HG03064 (cell line): ENCODE data around the gene PSMB2.
"Not testable (repeated sequence)": the region's sequence is repeated elsewhere in the genome, so short reads cannot be mapped to it uniquely, and the experiment has no call there.

ENCODE experiments used
- ATAC-seq: cut with Tn5 transposase; IDR thresholded peaks from one replicate; pipeline ENCODE4 v1.9.1; 2021; ENCODE audit warnings: low read depth; ENCODE audit not compliant: unreplicated experiment

PSMB2 gene

GRCh38 chr1:35641233-35641866 lies at the start of gene PSMB2:
PSMB2 (minus strand) TSS chr1:35641526; CDS start chr1:35641432, 94 bp downstream.
- ATAC-seq, result peak; percentile 75

GRCh38 chr1:35691080-35691479 lies 49.8 kb upstream of the PSMB2 start:
- ATAC-seq, result no peak

GRCh38 chr1:35690103-35690502 lies 48.8 kb upstream of the PSMB2 start:
- not testable (repeated sequence) for ATAC-seq

DNA sequence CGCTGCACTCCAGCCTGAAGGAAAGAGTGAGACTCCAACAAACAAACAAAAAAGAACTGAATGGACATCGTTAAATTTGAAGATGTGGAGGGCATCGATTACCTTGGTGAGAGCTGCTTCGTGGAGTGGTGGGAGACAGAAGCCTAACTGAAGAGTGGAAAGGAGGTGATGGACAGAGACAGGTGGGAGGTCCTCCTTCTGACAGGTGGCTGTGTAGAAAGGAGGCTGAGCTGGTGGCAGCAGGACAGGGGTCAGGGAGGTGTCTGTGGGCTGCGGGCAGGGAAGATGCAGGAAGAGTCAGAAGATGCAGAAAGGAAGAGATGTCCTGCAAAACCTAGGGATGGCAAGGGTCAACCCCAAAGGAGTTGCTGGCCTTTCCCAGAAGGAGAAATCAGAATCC lies 46.8 kb upstream of the PSMB2 start:
- no peak for ATAC-seq

DNA sequence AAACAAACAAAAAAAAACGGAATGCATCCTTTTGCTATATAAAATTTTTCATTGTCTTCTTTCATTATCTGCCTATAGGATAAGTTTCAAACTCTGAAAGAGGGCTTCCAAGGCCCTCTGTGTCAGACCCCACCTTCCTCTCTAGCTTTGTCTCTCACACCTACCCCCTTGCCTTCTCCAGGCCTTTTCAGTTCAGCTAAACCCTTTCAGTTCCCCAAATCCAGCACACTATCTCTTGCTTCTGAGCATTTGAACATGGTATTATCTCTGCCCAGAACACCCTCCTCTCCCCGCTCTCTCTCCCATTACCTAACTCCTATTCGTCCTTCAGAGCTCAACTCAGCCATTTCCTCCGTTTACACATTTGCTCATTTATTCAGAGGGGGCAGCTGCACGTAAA lies 41.7 kb upstream of the PSMB2 start:
- no peak for ATAC-seq

DNA sequence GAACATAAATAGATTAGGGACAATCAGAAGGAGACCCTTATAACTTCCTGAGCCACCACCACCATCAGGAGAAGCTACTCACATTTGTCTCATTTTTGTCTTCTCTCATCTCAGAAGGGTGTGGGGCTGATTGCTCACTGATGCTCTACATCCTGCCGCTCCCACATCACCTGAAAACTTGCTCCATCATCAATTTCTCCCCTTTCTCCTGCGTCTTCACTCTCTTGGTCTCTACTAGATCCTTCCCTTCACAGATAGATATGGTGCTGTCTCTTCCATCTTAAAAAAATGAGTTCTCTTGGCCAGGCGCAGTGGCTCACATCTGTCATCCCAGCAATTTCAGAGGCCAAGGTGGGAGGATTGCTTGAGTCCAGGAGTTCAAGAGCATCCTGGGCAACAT lies 38.9 kb upstream of the PSMB2 start:
- ATAC-seq, result no peak

DNA sequence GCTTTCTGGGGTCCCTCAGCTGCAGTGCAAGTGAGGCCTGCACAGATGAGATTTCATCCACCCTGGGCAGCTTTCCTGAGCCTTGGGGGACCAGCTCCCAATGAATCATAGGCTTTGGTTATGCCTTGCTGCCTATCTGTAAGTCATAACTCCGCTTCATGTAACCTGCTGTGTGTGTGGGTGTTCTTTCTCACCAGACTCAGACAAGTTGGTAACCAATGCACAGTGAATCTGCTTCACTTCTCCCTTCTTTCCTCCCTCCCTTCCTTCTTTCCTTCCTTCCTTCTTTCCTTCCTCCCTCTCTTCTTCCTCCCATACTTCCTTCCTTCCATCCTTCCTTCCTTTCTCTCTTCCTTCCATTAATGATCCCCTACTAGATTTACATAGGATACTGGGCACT lies 34.4 kb upstream of the PSMB2 start:
- ATAC-seq, result no peak

GRCh38 chr1:35674111-35674510 lies 32.8 kb upstream of the PSMB2 start:
- ATAC-seq, result no peak

- no peak for ATAC-seq
Measured at GRCh38 chr1:35672116-35672515, 30.8 kb upstream of the PSMB2 start.

GRCh38 chr1:35668506-35668905 lies 27.2 kb upstream of the PSMB2 start:
- no peak for ATAC-seq

GRCh38 chr1:35666916-35667315 lies 25.6 kb upstream of the PSMB2 start:
- no peak for ATAC-seq

- no peak for ATAC-seq
Measured at GRCh38 chr1:35666216-35666615, 24.9 kb upstream of the PSMB2 start.

GRCh38 chr1:35663434-35663833 lies 22.1 kb upstream of the PSMB2 start:
- ATAC-seq, result no peak

DNA sequence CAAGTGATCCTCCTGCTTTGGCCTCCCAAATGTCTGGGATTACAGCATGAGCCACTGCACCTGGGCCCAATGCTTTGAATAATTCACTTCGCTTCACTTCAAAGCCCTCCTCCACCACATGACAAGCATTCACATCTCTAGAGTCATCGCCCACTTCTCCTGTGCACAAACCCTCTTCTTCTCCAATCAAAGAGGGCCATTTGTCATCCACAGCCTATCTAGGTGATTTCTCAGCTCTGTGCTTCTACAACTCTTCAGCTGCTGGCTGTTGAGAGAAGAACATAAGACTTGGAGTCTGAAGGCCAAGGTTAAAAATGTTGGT lies 20.1 kb upstream of the PSMB2 start:
- ATAC-seq, result no peak

DNA sequence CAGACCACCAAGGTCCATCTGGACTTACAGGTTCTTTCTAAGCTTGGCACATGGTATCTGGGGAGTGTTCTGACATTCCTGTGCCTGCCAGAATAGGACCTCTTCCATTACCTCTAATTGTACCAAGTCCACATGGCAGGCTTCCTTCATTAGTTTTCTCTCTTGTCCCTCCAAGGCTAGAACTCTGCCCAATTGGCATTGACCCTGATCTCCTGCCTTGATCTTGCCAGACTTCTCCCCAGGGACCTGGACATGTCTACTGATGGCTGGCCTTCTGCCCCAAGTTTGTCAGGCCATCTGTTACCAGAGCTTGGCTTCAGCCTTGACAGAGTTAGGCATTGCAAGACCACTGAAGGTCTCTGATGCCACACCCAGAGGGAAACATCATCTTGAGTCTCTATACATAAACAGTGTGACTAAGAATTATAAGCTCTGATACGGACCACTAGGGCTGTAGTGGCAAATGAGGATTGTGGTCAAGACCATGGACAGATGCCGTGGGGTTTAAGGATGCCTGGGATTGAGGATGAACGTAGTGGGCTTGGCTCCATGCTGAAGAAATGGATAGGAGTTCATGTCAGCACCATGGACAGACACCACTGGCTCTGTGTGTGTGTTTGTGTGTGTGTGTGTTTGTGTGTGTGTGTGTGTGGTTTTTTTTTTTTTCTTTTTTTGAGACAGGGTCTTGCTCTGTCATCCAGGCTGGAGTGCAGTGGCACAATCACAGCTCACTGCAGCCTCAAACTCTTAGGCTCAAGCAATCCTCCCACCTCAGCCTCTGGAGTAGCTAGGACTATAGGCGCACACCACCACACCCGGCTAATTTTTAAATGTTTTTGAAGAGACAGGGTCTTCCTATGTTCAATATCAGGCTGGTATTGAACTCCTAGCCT lies 19.5 kb upstream of the PSMB2 start:
- no peak for ATAC-seq

GRCh38 chr1:35659589-35659988 lies 18.3 kb upstream of the PSMB2 start:
- ATAC-seq, result no peak

GRCh38 chr1:35657851-35658250 lies 16.5 kb upstream of the PSMB2 start:
- ATAC-seq, result no peak

GRCh38 chr1:35656863-35657232 lies 15.5 kb upstream of the PSMB2 start:
- ATAC-seq, result no peak

- ATAC-seq, result no peak
Measured at GRCh38 chr1:35656148-35656862, 15.0 kb upstream of the PSMB2 start.

DNA sequence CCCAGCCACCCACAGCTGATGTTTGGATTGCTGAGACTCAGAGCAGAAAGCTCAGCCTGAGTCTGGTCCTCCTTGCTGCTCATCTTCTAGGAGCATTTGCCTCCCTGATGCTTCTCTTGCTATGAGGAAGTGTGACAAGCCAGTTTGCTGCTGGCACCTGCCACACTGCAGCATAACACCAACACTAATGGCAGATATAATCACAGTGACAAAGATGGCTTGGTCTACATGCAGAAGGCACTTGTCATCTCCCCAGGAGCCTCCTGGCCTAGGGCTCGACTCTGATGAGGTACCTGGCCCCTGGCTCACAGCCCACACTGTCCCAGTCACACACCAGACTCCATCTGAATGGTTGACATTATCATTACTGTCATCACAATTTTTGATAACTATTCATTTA lies 13.9 kb upstream of the PSMB2 start:
- no peak for ATAC-seq

GRCh38 chr1:35650416-35650815 lies 9.1 kb upstream of the PSMB2 start:
- ATAC-seq, result no peak

DNA sequence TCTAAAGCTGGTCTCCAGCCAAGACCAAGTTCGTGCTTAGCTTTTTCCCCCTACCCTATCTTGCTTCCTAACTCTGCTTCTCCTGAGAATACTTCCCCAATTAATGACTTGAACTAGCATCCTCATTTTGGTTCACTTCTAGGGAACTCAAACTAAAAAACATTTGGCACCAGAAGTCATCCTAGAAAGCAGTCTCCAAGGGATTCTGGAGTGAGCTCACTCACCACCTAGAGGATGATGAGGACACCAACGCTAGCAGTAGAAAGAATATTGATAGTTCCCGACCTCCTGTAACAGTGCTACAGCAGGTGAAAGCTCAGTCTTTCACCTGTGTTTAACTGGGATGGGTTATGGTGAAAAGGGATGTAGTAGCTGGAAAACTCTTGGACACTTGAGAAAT lies 4.7 kb upstream of the PSMB2 start:
- no peak for ATAC-seq
